Measurements from ENCODE around the gene FTO. TPM values are rescaled to one million over a fixed set of nuclear protein-coding genes. Genes with fewer than 3 reads are reported as not detected.

Gene FTO
- total RNA-seq, 2 experiments from 2014 or later = 48.6 to 53.2 TPM

- CTCF ChIA-PET = no interaction called here
- Mint-ChIP-seq H3K36me3 (ENCODE audit: low read depth) (no peaks in the 10 kb centered on the region), H3K4me3 (no peak overlapping the region), H3K27ac (no peak overlapping the region), H3K27me3 (peaks cover 6% of the 10 kb centered on the region), H3K4me1 (ENCODE audit: low read depth) (no peaks in the 10 kb centered on the region), H3K9me3 (no peaks in the 10 kb centered on the region)
- intact Hi-C loops (cut with micrococcal nuclease) = no loop called here
- ATAC-seq (no peak), DNase-seq (no peak)
- POLR2A ChIA-PET = no interaction called here
- TF ChIP-seq CTCF (IDR thresholded peaks at IDR 0.05) = no peak
These were observed 460.8 kb downstream of the FTO start for GRCh38 chr16:54164789-54165173.

GRCh38 chr16:54165174-54165911 is 461.4 kb downstream of the FTO start:
- TF ChIP-seq CTCF (IDR thresholded peaks at IDR 0.05) = no peak
- H3K9me3 Mint-ChIP-seq = no peaks in the 10 kb centered on the region
- no peak overlapping the region for H3K4me3 Mint-ChIP-seq
- ATAC-seq (no peak), DNase-seq (no peak)
- intact Hi-C loops (cut with micrococcal nuclease) = no loop called here
- POLR2A ChIA-PET = no interaction called here
- no peaks in the 10 kb centered on the region for H3K4me1 Mint-ChIP-seq (ENCODE audit: low read depth)
- H3K27ac Mint-ChIP-seq = no peak overlapping the region
- CTCF ChIA-PET = no interaction called here
- H3K36me3 Mint-ChIP-seq (ENCODE audit: low read depth) = no peaks in the 10 kb centered on the region
- H3K27me3 Mint-ChIP-seq = peaks cover 6% of the 10 kb centered on the region

- Mint-ChIP-seq H3K27ac (no peak overlapping the region), H3K4me1 (ENCODE audit: low read depth) (no peaks in the 10 kb centered on the region), H3K27me3 (peaks cover 6% of the 10 kb centered on the region), H3K36me3 (ENCODE audit: low read depth) (no peaks in the 10 kb centered on the region), H3K4me3 (no peak overlapping the region), H3K9me3 (no peaks in the 10 kb centered on the region)
- intact Hi-C loops (cut with micrococcal nuclease) = no loop called here
- DNase-seq (no peak), ATAC-seq (no peak)
- POLR2A ChIA-PET = interaction anchor here (0.8 kb wide), 1 partner anchor 548 kb away, joined by 3 read pairs; no protein-coding TSS in a partner anchor
- CTCF ChIA-PET = interaction anchor here (0.6 kb wide), 1 partner anchor 423 kb away, joined by 3 read pairs; no protein-coding TSS in a partner anchor
- TF ChIP-seq CTCF (IDR thresholded peaks at IDR 0.05) = no peak
These were observed 462.2 kb downstream of the FTO start for GRCh38 chr16:54165912-54166865.

- intact Hi-C loops (cut with micrococcal nuclease) = no loop called here
- no peaks in the 10 kb centered on the region for H3K9me3 Mint-ChIP-seq
- ChIA-PET POLR2A (no interaction called here), CTCF (no interaction called here)
- H3K4me1 Mint-ChIP-seq (ENCODE audit: low read depth) = no peaks in the 10 kb centered on the region
- TF ChIP-seq CTCF (IDR thresholded peaks at IDR 0.05) = no peak
- H3K36me3 Mint-ChIP-seq (ENCODE audit: low read depth) = no peaks in the 10 kb centered on the region
- H3K27me3 Mint-ChIP-seq = peaks cover 11% of the 10 kb centered on the region
- H3K4me3 Mint-ChIP-seq = no peak overlapping the region
- ATAC-seq (no peak), DNase-seq (no peak)
- no peak overlapping the region for H3K27ac Mint-ChIP-seq
These were observed 465.2 kb downstream of the FTO start for GRCh38 chr16:54169112-54169511.

Measured in activated CD8-positive, alpha-beta T cell treated with anti-CD3 and anti-CD28 coated beads for 36 hours (primary cell).